GM12878 (cell line): ENCODE data around the gene CDKL1. TPM values are rescaled to one million over a fixed set of nuclear protein-coding genes. Genes with fewer than 3 reads are reported as not detected.

Experiments used
- ATAC-seq: fragments of 200-7000 bp; cut with Tn5 transposase; 3 replicates; pipeline ENCODE4 v1.9.1; 2020; ENCODE audit warnings: mild to moderate bottlenecking, moderate library complexity
- BruUV-seq: library from RNA; stranded (reverse); fragments of 400-500 nt; replicated peaks from 2 replicates; lab custom pipeline; 2021; lab: Mats Ljungman, UMichigan
- CTCF ChIA-PET: fragments of 300-600 bp; sonication (Branson Sonifier 250); formaldehyde crosslinking; extraction: SDS; loops from one replicate; lab custom pipeline; 2021; ENCODE audit warnings: inconsistent platforms; lab: Yijun Ruan, JAX
- POLR2A ChIA-PET: fragments of 350-600 bp; formaldehyde crosslinking; extraction: SDS; loops from one replicate; lab custom pipeline; 2021; ENCODE audit warnings: inconsistent platforms; lab: Charles Lee
- RAD21 ChIA-PET: fragments of 300-600 bp; sonication (Branson Sonifier 250); formaldehyde crosslinking; loops from one replicate; lab custom pipeline; 2023; ENCODE audit warnings: antibody characterized with exemption; ENCODE audit not compliant: unreplicated experiment; lab: Charles Lee
- SMC1A ChIA-PET: fragments of 300-600 bp; sonication (Branson Sonifier 250); formaldehyde crosslinking; loops from one replicate; lab custom pipeline; 2023; ENCODE audit not compliant: unreplicated experiment, uncharacterized antibody; lab: Charles Lee
- DNase-seq: peaks from one replicate; pipeline ENCODE4 v3.0.0-alpha.2; 2011; ENCODE audit warnings: low read depth, low spot score
- FAIRE-seq: peaks from 3 replicates; lab custom pipeline; 2011; peaks lifted over from hg19 to GRCh38; lab: Jason Lieb, UNC
- H2AFZ ChIP-seq: 2 replicates; pipeline ENCODE4 v1.6.0; 2011; ENCODE audit warnings: low read depth, low read length, control low read depth; ENCODE audit not compliant: control insufficient read depth
- H3K27ac ChIP-seq: 2 replicates; pipeline ENCODE4 v1.5.1; 2011; ENCODE audit warnings: control low read depth; ENCODE audit not compliant: control insufficient read depth, insufficient read depth
- H3K27me3 ChIP-seq, 2 experiments: replicated peaks in 1 of 2; 2 replicates each; pipeline versions ENCODE4 v1.6.0 to v1.6.1; 2011; ENCODE audit warnings: low read length in 1 of 2; ENCODE audit not compliant: control insufficient read depth in 2 of 2, insufficient read depth in 2 of 2
- H3K36me3 ChIP-seq, 2 experiments: 2 replicates each; pipeline ENCODE4 v1.5.1; 2011; ENCODE audit warnings: low read length in 1 of 2; ENCODE audit not compliant: control insufficient read depth in 2 of 2, insufficient read depth in 2 of 2
- H3K4me1 ChIP-seq: 2 replicates; pipeline ENCODE4 v1.6.1; 2011; ENCODE audit warnings: mild to moderate bottlenecking, low read length, moderate library complexity, mixed read lengths; ENCODE audit not compliant: control insufficient read depth, insufficient read depth
- H3K4me2 ChIP-seq: 2 replicates; pipeline ENCODE4 v1.6.0; 2011; ENCODE audit warnings: control low read depth; ENCODE audit not compliant: control insufficient read depth, insufficient read depth
- H3K4me3 ChIP-seq: fragments of 200-600 bp; sonication (generic); 2 replicates; pipeline ENCODE4 v1.5.1; 2016
- H3K79me2 ChIP-seq: 2 replicates; pipeline ENCODE4 v1.6.0; 2011; ENCODE audit warnings: low read length; ENCODE audit not compliant: control insufficient read depth, insufficient read depth
- H3K9ac ChIP-seq: 2 replicates; pipeline ENCODE4 v1.8.0; 2011; ENCODE audit warnings: low read length, control low read depth, mixed read lengths; ENCODE audit not compliant: control insufficient read depth, insufficient read depth
- H3K9me3 ChIP-seq: replicated peaks from 3 replicates; pipeline ENCODE4 v1.5.1; 2011; ENCODE audit warnings: mild to moderate bottlenecking, low read length; ENCODE audit not compliant: control insufficient read depth, insufficient read depth
- H4K20me1 ChIP-seq: 2 replicates; pipeline ENCODE4 v1.6.0; 2011; ENCODE audit not compliant: control insufficient read depth, insufficient read depth
- BRCA1 ChIP-seq: IDR thresholded peaks from 2 replicates; pipeline ENCODE4 v1.6.1; 2011; ENCODE audit warnings: low read depth, low read length, improper control_type of control experiment
- EED ChIP-seq: sonication (generic); IDR thresholded peaks from 2 replicates; pipeline ENCODE4 v1.6.1; 2016; ENCODE audit warnings: antibody characterized with exemption, low read depth
- ETV6 ChIP-seq, 2 experiments: fragments of 450-650 bp in 1 of 2; IDR thresholded peaks in 1 of 2; conservative IDR thresholded peaks in 1 of 2; 2 replicates each; pipeline ENCODE4 v1.6.1; 2014; ENCODE audit warnings: antibody characterized with exemption in 1 of 2, borderline replicate concordance in 1 of 2, low read depth in 1 of 2, mild to moderate bottlenecking in 1 of 2, moderate library complexity in 1 of 2
- LARP7 ChIP-seq: fragments of 450-650 bp; IDR thresholded peaks from 2 replicates; pipeline ENCODE4 v1.6.1; 2017; ENCODE audit warnings: mild to moderate bottlenecking
- MTA3 ChIP-seq: IDR thresholded peaks from 2 replicates; pipeline ENCODE4 v1.6.1; 2012; ENCODE audit warnings: low read length, inconsistent platforms, borderline replicate concordance
- MYB ChIP-seq: fragments of 150-350 bp; IDR thresholded peaks from 2 replicates; pipeline ENCODE4 v1.6.1; 2014; ENCODE audit warnings: mild to moderate bottlenecking, low read depth, low read length, borderline replicate concordance
- RAD51 ChIP-seq: fragments of 450-650 bp; IDR thresholded peaks from 2 replicates; pipeline ENCODE4 v1.6.1; 2016; ENCODE audit warnings: moderate library complexity, mild to moderate bottlenecking, inconsistent platforms
- RB1 ChIP-seq: fragments of 450-650 bp; formaldehyde crosslinking; IDR thresholded peaks from 2 replicates; pipeline ENCODE4 v1.6.1; 2017; ENCODE audit warnings: mild to moderate bottlenecking, borderline replicate concordance
- ZZZ3 ChIP-seq: IDR thresholded peaks from 2 replicates; pipeline ENCODE4 v1.6.1; 2011; ENCODE audit warnings: low read depth; ENCODE audit not compliant: control insufficient read depth, insufficient read length
- WGBS: methylation state at CpG from one replicate; pipeline ENCODE4 v1.1.6; 2016; ENCODE audit warnings: low lambda C conversion rate; ENCODE audit not compliant: insufficient replicate concordance, insufficient coverage; ENCODE audit errors: missing lambda C conversion rate; 5-methylcytosine and 5-hydroxymethylcytosine counted together
- in situ Hi-C: fragments of 300-500 bp; cut with MboI; formaldehyde crosslinking; loops from 9 replicates; pipeline ENCODE4 v1.14.3; 2018; ENCODE audit warnings: mixed read lengths
- intact Hi-C: fragments of 100-400 bp; cut with micrococcal nuclease; formaldehyde crosslinking; loops from one replicate; pipeline ENCODE4 v1.14.2; 2022; ENCODE audit not compliant: unreplicated experiment
- polyA plus RNA-seq, 11 experiments: library from polyadenylated mRNA; depleted of rRNA in 4 of 11; unstranded in 6 of 11; stranded (reverse) in 5 of 11; fragments of >200 nt; fragmentation: Nextera tagmentation in 4 of 11; fragmentation: Illumina TruSeq in 1 of 11; extraction: Ambion mirVana in 4 of 11; extraction: Trizol in 1 of 11; gene quantifications; 1 replicate in 1 of 11; 2 replicates in 10 of 11; pipeline versions ENCODE4 v1.2.1 to v1.2.3, GENCODE V29; 2011 to 2016; ENCODE audit warnings: inconsistent platforms in 2 of 11, missing spikeins in 2 of 11, low read depth in 1 of 11
- total RNA-seq, 4 experiments: library from RNA; depleted of rRNA in 3 of 4; stranded (reverse); fragments of >200 nt in 3 of 4; fragmentation: Illumina TruSeq in 1 of 4; extraction: Trizol in 1 of 4; gene quantifications; 2 replicates each; pipeline versions ENCODE4 v1.2.1 to v1.2.3, GENCODE V29; 2013 to 2021
- TF ChIP-seq, protein P1 (sequence below): fragments of 450-650 bp; IDR thresholded peaks from 2 replicates; pipeline ENCODE4 v1.6.1; 2017; ENCODE audit warnings: low read depth, mild to moderate bottlenecking, moderate library complexity
- TF ChIP-seq, protein P2 (sequence below): fragments of 150-350 bp; IDR thresholded peaks from 2 replicates; pipeline ENCODE4 v1.6.1; 2014; ENCODE audit warnings: mild to moderate bottlenecking, low read depth, low read length
- TF ChIP-seq, protein P3 (sequence below): fragments of 150-350 bp; IDR thresholded peaks from 2 replicates; pipeline ENCODE4 v1.6.1; 2016; ENCODE audit warnings: low read depth, low read length

CDKL1 gene
- total and polyA plus RNA-seq, 10 of the 15 experiments (the other 5 are each of a cell fraction or from before 2014, with no cell fraction given), result 9.0 to 19.0 (median 11.1) TPM

DNA sequence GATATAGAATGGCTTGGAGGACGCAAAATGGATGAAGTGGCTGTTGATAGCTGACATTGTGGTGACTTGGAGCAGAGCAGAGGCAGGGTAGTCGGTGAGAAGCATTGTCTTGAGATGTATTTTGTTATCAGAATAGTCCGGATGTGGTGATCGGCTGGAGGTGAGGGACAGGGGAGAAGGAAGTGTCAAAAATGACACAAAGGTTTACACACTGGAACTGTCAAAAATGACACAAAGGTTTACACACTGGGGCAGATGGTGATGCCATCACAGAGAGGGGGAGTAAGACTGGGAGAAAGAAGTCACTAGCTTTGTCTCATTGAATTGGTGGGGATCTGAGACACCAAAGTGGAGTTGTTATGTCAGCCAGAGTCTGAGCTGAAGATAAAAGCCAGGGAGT lies 30.1 kb downstream of the CDKL1 start:
- Histone ChIP-seq H3K4me2 (no peak overlapping the region), H3K4me1 (peaks cover 11% of the 10 kb centered on the region), H3K27me3 (no peaks in the 10 kb centered on the region), H2AFZ (no peak overlapping the region), H3K27ac (no peak overlapping the region), H3K9me3 (no peaks in the 10 kb centered on the region; the same call in 2 of the 3 replicates)
- RAD21 ChIA-PET, result interaction anchor here (2.7 kb wide), 1 partner anchor 22 kb away, joined by 7 read pairs; no protein-coding TSS in a partner anchor
- SMC1A ChIA-PET, result interaction anchor here (0.8 to 1.6 kb wide), 4 partner anchors 9 to 30 kb away, joined by 3 to 4 read pairs (median 3); partner anchors contain the start of gene CDKL1
- BruUV-seq, result no TSS peak
- DNase-seq, result no peak
- intact Hi-C loops (no loop called here), in situ Hi-C loops (no loop called here)
- CTCF ChIA-PET, result interaction anchor here (1.4 kb wide), 1 partner anchor 46 kb away, joined by 4 read pairs; no protein-coding TSS in a partner anchor
- WGBS, result 95% methylated on average over 4 of the region's 4 CpGs
- TF ChIP-seq, protein P1, sequence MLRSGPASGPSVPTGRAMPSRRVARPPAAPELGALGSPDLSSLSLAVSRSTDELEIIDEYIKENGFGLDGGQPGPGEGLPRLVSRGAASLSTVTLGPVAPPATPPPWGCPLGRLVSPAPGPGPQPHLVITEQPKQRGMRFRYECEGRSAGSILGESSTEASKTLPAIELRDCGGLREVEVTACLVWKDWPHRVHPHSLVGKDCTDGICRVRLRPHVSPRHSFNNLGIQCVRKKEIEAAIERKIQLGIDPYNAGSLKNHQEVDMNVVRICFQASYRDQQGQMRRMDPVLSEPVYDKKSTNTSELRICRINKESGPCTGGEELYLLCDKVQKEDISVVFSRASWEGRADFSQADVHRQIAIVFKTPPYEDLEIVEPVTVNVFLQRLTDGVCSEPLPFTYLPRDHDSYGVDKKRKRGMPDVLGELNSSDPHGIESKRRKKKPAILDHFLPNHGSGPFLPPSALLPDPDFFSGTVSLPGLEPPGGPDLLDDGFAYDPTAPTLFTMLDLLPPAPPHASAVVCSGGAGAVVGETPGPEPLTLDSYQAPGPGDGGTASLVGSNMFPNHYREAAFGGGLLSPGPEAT, result no peak
- TF ChIP-seq, protein P2, sequence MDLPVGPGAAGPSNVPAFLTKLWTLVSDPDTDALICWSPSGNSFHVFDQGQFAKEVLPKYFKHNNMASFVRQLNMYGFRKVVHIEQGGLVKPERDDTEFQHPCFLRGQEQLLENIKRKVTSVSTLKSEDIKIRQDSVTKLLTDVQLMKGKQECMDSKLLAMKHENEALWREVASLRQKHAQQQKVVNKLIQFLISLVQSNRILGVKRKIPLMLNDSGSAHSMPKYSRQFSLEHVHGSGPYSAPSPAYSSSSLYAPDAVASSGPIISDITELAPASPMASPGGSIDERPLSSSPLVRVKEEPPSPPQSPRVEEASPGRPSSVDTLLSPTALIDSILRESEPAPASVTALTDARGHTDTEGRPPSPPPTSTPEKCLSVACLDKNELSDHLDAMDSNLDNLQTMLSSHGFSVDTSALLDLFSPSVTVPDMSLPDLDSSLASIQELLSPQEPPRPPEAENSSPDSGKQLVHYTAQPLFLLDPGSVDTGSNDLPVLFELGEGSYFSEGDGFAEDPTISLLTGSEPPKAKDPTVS, result no peak
- TF ChIP-seq ZZZ3 (no peak), BRCA1 (no peak), RAD51 (no peak), LARP7 (no peak), EED (no peak), MTA3 (no peak), RB1 (no peak), ETV6 (conservative IDR thresholded peaks at IDR 0.05 in 1 of 2, IDR thresholded peaks at IDR 0.05 in 1 of 2; ENCODE audit: borderline replicate concordance in 1 of 2, low read depth in 1 of 2) (no peak), MYB (no peak)
- TF ChIP-seq, protein P3, sequence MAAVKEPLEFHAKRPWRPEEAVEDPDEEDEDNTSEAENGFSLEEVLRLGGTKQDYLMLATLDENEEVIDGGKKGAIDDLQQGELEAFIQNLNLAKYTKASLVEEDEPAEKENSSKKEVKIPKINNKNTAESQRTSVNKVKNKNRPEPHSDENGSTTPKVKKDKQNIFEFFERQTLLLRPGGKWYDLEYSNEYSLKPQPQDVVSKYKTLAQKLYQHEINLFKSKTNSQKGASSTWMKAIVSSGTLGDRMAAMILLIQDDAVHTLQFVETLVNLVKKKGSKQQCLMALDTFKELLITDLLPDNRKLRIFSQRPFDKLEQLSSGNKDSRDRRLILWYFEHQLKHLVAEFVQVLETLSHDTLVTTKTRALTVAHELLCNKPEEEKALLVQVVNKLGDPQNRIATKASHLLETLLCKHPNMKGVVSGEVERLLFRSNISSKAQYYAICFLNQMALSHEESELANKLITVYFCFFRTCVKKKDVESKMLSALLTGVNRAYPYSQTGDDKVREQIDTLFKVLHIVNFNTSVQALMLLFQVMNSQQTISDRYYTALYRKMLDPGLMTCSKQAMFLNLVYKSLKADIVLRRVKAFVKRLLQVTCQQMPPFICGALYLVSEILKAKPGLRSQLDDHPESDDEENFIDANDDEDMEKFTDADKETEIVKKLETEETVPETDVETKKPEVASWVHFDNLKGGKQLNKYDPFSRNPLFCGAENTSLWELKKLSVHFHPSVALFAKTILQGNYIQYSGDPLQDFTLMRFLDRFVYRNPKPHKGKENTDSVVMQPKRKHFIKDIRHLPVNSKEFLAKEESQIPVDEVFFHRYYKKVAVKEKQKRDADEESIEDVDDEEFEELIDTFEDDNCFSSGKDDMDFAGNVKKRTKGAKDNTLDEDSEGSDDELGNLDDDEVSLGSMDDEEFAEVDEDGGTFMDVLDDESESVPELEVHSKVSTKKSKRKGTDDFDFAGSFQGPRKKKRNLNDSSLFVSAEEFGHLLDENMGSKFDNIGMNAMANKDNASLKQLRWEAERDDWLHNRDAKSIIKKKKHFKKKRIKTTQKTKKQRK, result no peak
- TF ChIP-seq, all 136 proteins: peak for 0
- ATAC-seq, result no peak
- Histone ChIP-seq H3K4me3 (no peak overlapping the region), H3K9ac (no peak overlapping the region), H4K20me1 (no peaks in the 10 kb centered on the region), H3K36me3 (no peaks in the 10 kb centered on the region), H3K79me2 (peaks cover 4% of the 10 kb centered on the region)
- FAIRE-seq, result no peak
- POLR2A ChIA-PET, result interaction anchor here (0.6 kb wide), 1 partner anchor 148 kb away, joined by 4 read pairs; no protein-coding TSS in a partner anchor
